ENCODE data around the gene ERBB2.
"Not testable (repeated sequence)": the region's sequence is repeated elsewhere in the genome, so short reads cannot be mapped to it uniquely, and the experiment has no call there.

The ERBB2 gene

DNA sequence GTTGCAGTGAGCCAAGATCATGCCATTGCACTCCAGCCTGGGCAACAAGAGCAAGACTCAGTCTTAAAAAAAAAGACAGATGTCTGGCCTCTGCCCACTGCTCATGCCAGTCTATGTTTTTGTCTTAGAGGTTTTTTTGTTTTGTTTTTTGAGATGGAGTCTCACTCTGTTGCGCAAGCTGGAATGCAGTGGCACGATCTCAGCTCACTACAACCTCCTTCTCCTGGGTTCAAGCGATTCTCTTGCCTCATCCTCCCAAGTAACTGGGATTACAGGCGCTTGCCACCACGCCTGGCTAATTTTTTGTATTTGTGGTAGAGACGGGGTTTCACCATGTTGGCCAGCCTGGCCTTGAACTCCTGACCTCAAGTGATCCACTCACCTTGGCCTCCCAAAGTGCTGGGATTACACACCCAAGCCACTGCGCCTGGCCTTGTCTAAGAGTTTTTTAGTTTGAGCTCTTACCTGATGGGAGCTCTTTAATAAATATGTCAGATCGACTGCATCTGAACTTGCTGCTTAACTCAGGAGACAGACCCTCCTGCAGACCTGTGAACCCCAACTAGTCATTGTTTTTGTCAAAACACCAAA, 48.7 kb downstream of the ERBB2 start:
- peaks cover 26% of the 10 kb centered on the region for H3K4me1 Mint-ChIP-seq
- H3K27me3 Mint-ChIP-seq, H3K9me3 Mint-ChIP-seq, H3K27ac Mint-ChIP-seq, H3K4me3 Mint-ChIP-seq, ATAC-seq, DNase-seq: not testable (repeated sequence)

GRCh38 chr17:39750131-39751015, 50.5 kb downstream of the ERBB2 start:
- no peaks in the 10 kb centered on the region for H3K9me3 Mint-ChIP-seq
- H3K4me1 Mint-ChIP-seq, result peaks cover 35% of the 10 kb centered on the region
- DNase-seq (no peak), ATAC-seq (no peak)
- H3K4me3 Mint-ChIP-seq, result no peak overlapping the region
- peak overlapping the region in 1 of 2 donors; percentile 42 for H3K27ac Mint-ChIP-seq
- H3K27me3 Mint-ChIP-seq, result no peaks in the 10 kb centered on the region

GRCh38 chr17:39751016-39751543, 51.2 kb downstream of the ERBB2 start:
- no peak for ATAC-seq
- H3K4me3 Mint-ChIP-seq, result no peak overlapping the region
- peaks cover 42% of the 10 kb centered on the region for H3K4me1 Mint-ChIP-seq
- H3K27me3 Mint-ChIP-seq, result no peaks in the 10 kb centered on the region
- no peak for DNase-seq
- H3K27ac Mint-ChIP-seq, result peak overlapping the region in 1 of 2 donors; percentile 82
- H3K9me3 Mint-ChIP-seq, result no peaks in the 10 kb centered on the region

DNA sequence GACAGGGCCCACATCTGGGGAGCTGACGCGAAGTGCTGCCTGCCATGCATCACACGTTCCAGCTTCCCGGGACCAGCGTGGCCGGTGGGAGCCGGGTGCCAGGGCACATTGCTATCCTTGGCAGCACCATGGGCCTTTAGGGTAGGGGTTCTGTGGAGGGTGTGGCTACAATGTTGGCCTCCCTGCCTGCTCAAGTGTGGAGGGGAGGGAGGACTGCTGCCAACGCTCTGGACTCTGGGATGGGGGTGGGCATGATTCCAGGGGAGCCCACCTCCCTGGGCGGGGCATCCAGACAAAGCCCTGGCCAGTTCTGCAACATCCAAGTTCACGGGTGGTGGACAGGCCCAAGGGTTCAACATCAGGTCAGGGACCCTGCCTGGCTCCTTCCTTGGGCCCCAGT, 51.8 kb downstream of the ERBB2 start:
- Mint-ChIP-seq H3K4me1 (peaks cover 47% of the 10 kb centered on the region), H3K27me3 (no peaks in the 10 kb centered on the region), H3K4me3 (no peak overlapping the region), H3K27ac (no peak overlapping the region), H3K9me3 (no peaks in the 10 kb centered on the region)
- no peak for ATAC-seq
- no peak for DNase-seq

DNA sequence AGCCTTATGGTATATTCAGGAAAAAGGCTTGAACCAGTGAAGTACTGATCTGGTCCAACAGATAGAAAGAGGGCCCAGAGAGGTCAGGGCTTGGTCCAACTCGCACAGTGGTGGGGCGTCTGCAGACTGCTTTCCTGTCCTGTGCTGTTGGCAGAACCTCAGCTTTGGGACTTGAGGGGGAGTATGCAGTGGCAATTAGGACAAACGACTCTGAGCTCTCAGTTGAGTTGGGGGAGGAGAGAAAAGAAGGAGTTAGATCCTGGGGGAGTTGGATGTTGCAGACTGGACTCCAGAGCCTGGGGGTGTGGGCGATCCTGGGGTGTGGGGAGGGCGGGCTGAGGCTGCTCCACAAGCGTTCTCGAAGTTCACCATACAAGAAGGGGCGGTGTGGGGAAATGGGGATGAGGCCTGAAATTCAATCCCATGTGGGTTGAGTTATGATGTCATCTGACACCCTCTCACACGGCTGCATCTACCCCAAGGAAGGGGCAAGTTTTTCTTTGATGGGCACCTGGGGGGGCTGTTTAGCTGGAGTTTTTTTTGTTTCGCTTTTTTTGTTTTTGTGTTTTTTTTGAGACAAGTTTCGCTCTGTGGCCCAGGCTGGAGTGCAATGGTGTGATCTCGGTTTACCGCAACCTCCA, 52.5 kb downstream of the ERBB2 start:
- peak overlapping the region; percentile 19 to 88 for H3K27ac Mint-ChIP-seq
- peaks cover 55% of the 10 kb centered on the region for H3K4me1 Mint-ChIP-seq
- H3K27me3 Mint-ChIP-seq, result no peaks in the 10 kb centered on the region
- DNase-seq (no peak), ATAC-seq (no peak)
- peak overlapping the region; percentile 44 to 93 for H3K4me3 Mint-ChIP-seq
- no peaks in the 10 kb centered on the region for H3K9me3 Mint-ChIP-seq

DNA sequence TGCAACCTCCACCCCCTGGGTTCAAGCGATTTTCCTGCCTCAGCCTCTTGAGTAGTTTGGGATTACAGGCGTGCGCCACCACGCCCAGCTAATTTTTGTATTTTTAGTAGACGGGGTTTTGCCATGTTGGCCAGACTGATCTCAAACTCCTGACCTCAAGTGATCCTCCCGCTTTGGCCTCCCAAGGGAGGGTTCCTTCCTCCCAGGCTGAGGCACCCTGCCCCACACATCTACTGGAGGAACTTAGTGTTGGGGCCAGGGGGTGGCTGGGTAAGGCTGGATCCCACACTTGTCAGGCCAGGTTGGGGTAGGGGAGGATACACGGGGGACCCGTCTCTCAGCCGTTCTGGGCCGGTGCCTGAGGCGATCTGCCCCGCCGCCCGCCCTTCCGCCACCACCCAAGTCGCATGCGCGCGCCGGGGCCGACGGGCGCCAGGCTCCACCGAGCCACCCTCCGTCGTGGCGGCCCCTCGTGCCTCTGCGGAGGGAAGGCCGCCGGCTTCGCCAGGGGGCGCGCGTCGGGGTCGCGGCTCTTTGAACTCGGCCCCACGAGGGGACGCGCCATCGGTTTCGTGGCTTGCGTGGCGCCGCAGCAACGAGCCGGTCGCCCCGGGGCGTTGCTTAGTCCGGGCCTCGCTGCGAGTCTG, 53.8 kb downstream of the ERBB2 start:
- Mint-ChIP-seq H3K27ac (peak overlapping the region; percentile 97 to 98), H3K27me3 (no peaks in the 10 kb centered on the region), H3K9me3 (no peaks in the 10 kb centered on the region), H3K4me3 (peak overlapping the region; percentile 74 to 93), H3K4me1 (peaks cover 67% of the 10 kb centered on the region)
- no peak for DNase-seq
- peak; percentile 27 for ATAC-seq

- ATAC-seq (peak; percentile 86), DNase-seq (peak; percentile 99)
- H3K4me3 Mint-ChIP-seq, result peak overlapping the region; percentile 74 to 93
- peaks cover 75% of the 10 kb centered on the region for H3K4me1 Mint-ChIP-seq
- peak overlapping the region; percentile 72 to 98 for H3K27ac Mint-ChIP-seq
- no peaks in the 10 kb centered on the region for H3K9me3 Mint-ChIP-seq
- no peaks in the 10 kb centered on the region for H3K27me3 Mint-ChIP-seq
Measured at GRCh38 chr17:39754161-39754957, 54.5 kb downstream of the ERBB2 start.

GRCh38 chr17:39754958-39755553, 55.2 kb downstream of the ERBB2 start:
- Mint-ChIP-seq H3K9me3 (no peaks in the 10 kb centered on the region), H3K4me1 (peaks cover 81% of the 10 kb centered on the region), H3K27ac (peak overlapping the region; percentile 64 to 72), H3K27me3 (no peaks in the 10 kb centered on the region), H3K4me3 (peak overlapping the region; percentile 74 to 93)
- peak in 1 of 2 donors; percentile 39 for DNase-seq
- ATAC-seq, result no peak

DNA sequence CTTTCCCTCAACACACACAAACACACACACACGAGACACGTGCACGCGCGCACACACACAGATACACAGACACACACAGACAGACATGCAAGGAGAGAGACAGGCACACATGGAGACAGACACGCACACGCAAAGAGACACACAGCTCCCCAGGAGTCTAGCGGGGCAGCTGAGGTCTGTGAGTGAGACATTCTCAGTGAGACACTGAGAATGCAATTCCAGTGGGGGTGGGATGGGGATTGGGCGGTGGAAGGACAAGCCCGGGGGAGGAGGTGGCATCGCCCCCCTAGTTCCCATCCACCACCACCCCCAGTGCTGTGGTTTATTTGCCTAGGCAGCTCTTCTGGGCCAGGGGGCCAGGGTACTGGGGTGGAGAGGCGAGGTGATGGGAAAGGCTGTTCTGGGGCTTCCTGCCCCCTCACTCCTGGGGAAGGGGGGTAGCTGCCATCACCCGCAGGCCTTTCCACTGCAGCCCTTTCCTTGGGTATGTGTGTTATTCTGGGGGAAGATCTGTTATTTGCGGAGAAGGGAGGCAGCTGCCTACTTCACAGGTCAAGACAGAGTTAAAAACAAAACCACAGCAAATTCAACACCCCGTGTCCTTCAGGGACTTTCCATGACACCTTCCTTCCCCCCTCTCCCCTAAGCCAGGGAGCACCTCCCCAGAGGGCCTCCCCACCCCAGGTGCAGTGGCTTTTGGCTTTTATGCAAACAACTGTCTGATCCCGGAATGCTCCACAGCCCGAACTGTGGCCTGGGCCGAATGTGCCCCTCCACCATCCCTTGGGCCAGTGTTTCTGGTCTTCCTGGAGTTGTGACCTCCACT, 55.9 kb downstream of the ERBB2 start:
- Mint-ChIP-seq H3K4me3 (peak overlapping the region; percentile 74 to 93), H3K4me1 (peaks cover 88% of the 10 kb centered on the region), H3K27ac (peak overlapping the region; percentile 64 to 72), H3K27me3 (no peaks in the 10 kb centered on the region), H3K9me3 (no peaks in the 10 kb centered on the region)
- DNase-seq, result peak in 1 of 2 donors; percentile 54
- ATAC-seq, result no peak

DNA sequence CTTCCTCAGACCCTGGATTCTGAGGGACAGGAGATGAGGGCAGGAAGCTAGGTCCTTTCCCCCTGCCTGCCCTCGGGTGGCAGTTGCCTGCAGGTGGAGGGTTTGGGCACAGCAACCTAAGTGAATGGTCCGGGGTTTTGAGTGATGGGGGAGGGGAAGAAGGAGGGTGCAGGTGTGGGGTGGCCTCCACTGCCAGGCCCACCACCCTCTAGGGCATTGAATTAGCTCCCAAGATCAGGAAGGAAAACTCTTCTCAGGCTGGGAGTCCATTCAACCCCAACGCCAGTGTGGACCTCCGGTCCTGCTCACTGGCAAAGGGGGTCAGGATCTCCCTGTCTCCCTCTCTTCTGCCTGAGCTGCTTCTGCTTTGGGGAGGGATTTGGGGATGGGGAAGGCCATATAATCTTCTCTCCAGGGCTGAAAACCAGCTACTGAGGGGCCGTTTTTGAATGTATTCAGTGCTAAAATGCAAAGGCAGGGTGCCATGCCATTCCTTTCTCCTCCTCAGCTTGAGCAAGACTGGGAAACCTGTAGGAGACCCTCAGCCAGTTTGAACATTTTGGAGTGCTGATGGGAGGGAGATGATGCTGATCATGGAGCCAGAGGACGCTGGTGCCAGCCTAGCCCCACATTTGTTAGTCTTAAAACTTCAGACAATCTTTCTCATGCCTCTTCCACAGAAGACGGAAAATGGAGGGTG, 56.7 kb downstream of the ERBB2 start:
- Mint-ChIP-seq H3K27me3 (no peaks in the 10 kb centered on the region), H3K4me3 (peak overlapping the region; percentile 74 to 93), H3K27ac (peak overlapping the region in 1 of 2 donors; percentile 72), H3K4me1 (peaks cover 88% of the 10 kb centered on the region), H3K9me3 (no peaks in the 10 kb centered on the region)
- DNase-seq, result no peak
- no peak for ATAC-seq

DNA sequence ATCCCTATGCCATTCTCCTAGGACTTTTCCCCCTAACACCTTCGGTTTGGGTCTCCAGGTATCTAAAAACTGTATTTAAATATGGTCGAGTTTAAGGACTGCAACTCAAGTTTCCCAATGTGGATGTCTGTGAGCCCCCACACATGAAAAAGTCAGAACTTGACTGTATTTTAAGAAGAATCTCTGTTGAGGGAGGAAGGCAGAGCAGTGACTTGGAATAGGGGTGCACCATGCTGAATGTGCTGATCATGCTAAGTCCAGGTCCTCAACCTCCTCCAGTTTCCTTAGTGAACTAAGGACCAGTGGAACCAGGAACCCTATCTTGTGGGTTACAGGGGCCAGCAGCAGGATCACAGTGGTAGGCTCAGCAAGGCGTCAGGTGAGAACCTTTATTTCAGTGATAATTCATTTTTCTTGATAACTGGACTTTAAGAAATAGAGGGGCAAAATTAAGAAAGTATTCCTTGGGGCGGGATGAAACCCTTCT, 57.4 kb downstream of the ERBB2 start:
- no peak for ATAC-seq
- no peaks in the 10 kb centered on the region for H3K27me3 Mint-ChIP-seq
- H3K9me3 Mint-ChIP-seq, result no peaks in the 10 kb centered on the region
- DNase-seq, result no peak
- H3K27ac Mint-ChIP-seq, result no peak overlapping the region
- peak overlapping the region; percentile 71 to 80 for H3K4me3 Mint-ChIP-seq
- H3K4me1 Mint-ChIP-seq, result peaks cover 88% of the 10 kb centered on the region

DNA sequence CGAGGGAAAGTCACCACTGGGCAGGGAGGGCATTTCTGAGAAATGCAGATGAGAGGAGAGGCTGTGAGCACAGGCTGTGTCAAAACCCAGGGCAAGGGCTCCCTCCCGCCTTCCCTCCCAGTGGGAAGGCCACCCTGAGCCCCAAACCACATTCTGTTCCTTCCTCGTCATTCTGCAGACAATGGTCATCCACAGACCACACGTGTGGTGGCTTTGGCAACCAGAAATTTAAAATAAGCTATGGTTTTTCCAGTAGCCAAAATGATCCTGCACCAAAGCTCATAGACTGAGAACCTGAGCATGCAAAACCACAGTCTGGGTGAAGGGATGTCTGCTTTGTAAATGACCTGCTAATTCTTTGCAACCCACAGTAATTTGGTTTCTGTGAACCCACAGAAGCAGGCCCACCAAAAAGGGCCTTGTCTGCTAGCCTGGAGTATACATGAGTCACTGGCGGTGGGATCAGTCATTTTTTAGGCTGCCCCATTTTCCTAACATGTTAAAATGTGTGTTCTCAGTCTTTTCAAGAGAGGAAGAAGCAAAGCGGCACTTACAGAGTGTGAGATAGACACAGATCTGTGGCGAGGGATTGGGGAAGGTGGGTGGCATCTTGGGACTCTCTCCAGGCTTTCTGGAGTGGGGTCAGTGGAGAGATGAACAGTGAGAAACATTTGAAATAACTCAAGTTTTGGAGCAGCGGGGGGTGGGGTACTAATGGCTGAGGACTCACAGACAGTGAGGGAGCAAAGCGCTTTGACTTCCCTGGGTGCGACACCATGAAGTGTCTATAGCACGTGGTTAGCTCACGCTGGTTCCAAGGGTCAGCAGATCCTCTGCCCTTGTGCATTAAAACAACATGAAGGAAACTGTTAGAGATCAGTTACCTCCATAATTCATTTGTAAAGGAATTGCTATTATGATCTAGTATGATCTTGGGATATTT, 58.3 kb downstream of the ERBB2 start:
- ATAC-seq (peak; percentile 54), DNase-seq (peak; percentile 62 to 83)
- Mint-ChIP-seq H3K4me3 (peak overlapping the region; percentile 71 to 80), H3K27me3 (no peaks in the 10 kb centered on the region), H3K27ac (peak overlapping the region; percentile 77 to 98), H3K4me1 (peaks cover 88% of the 10 kb centered on the region), H3K9me3 (no peaks in the 10 kb centered on the region)
